Heart right ventricle (tissue), 16 donors: ENCODE measurements around the gene CYP4A22. TPM values are rescaled to one million over a fixed set of nuclear protein-coding genes. Genes with fewer than 3 reads are reported as not detected.

Experiments used
- ATAC-seq, 8 donors: fragments of 200-7000 bp; cut with Tn5 transposase; one replicate each; pipeline ENCODE4 v1.9.1; 2020; ENCODE audit warnings: mild to moderate bottlenecking in 8 of 8, moderate library complexity in 8 of 8, moderate number of reproducible peaks in 1 of 8
- DNase-seq, 2 donors: peaks; one replicate each; pipeline ENCODE4 v3.0.0-alpha.2; 2020
- H3K27ac ChIP-seq, 10 donors: fragments of 200-600 bp; sonication (generic) in 2 of 10; one replicate each; pipeline versions ENCODE4 v1.5.0 to v1.8.0; 2020 to 2022; ENCODE audit warnings: mild to moderate bottlenecking in 3 of 10
- H3K27me3 ChIP-seq, 7 donors: fragments of 200-600 bp; one replicate each; pipeline ENCODE4 v1.8.0; 2021 to 2022; ENCODE audit warnings: mild to moderate bottlenecking in 2 of 7
- H3K36me3 ChIP-seq, 9 donors: fragments of 200-600 bp; sonication (generic) in 1 of 9; one replicate each; pipeline versions ENCODE4 v1.5.0 to v1.8.0; 2020 to 2022; ENCODE audit warnings: mild to moderate bottlenecking in 2 of 9
- H3K4me1 ChIP-seq, 9 donors: fragments of 200-600 bp; sonication (generic) in 1 of 9; one replicate each; pipeline versions ENCODE4 v1.5.0 to v1.8.0; 2020 to 2022; ENCODE audit warnings: mild to moderate bottlenecking in 4 of 9
- H3K4me3 ChIP-seq, 10 donors: fragments of 200-600 bp; sonication (generic) in 2 of 10; one replicate each; pipeline versions ENCODE4 v1.5.0 to v1.8.0; 2020 to 2022; ENCODE audit warnings: mild to moderate bottlenecking in 7 of 10, moderate library complexity in 2 of 10
- H3K9me3 ChIP-seq, 11 donors: fragments of 200-600 bp in 10 of 11; sonication (generic) in 2 of 11; one replicate each; pipeline versions ENCODE4 v1.5.0 to v1.8.0; 2013 to 2022; ENCODE audit warnings: mild to moderate bottlenecking in 2 of 11, control low read depth in 1 of 11, moderate library complexity in 1 of 11
- WGBS, 2 donors: extraction: QIAGEN DNeasy Blood & Tissue Kit; methylation state at CpG; one replicate each; pipeline ENCODE4 v1.1.7; 2013; ENCODE audit warnings: inconsistent platforms in 1 of 2; 5-methylcytosine and 5-hydroxymethylcytosine counted together
- intact Hi-C, 10 donors: fragments of 100-400 bp; cut with DNase I; formaldehyde crosslinking; loops; one replicate each; pipeline versions ENCODE4 v1.11.1 to v1.14.2; 2022
- polyA plus RNA-seq, 2 donors: library from polyadenylated mRNA; stranded (reverse); fragments of 200-250 nt; gene quantifications; one replicate each; pipeline ENCODE4 v1.2.3, GENCODE V29; 2013
- total RNA-seq, 10 donors: library from RNA; stranded (reverse); fragmentation: NEBNext Ultra II Directional in 3 of 10; extraction: Animal tissue kit (Norgen Biotek cat#: 25700) in 3 of 10; gene quantifications; one replicate each; pipeline versions ENCODE4 v1.2.1 to v1.2.4, GENCODE V29; 2021 to 2023
- TF ChIP-seq, protein P1 (sequence below), 9 donors: fragments of 200-600 bp; sonication (generic) in 2 of 9; IDR thresholded peaks; one replicate each; pipeline versions ENCODE4 v1.5.0 to v1.8.0; 2021 to 2022; ENCODE audit warnings: antibody characterized with exemption in 9 of 9, mild to moderate bottlenecking in 5 of 9, moderate library complexity in 1 of 9
- donor health status: Arrhythmogenic right ventricular cardiomyopathy.
- donor health status: ischemic (EF 13 %, LVEDD 7.1; RV severe dilation, severe dysfunction).
- donor health status: healthy with polysubstance abuse.
- donor health status: DM: no; HTN: yes; CAD: no.
- donor health status: DM: no; HTN: no; CAD: no.
- donor health status: ischemic (EF 25% LVEDD 6.9; RV normal size, moderate dysfunction).
- donor health status: ischemic (EF 25% LVEDD 5.7; RV mildly dilated, moderate dysfunction).
- donor health status: healthy.
- donor health status: DM: yes; HTN: yes; CAD: no.
- donor health status: Ischemic cardiomyopathy.
- donor health status: ischemic (EF 35%, LVEDD 5.7; RV mildly dilated, moderate dysfunction).
- donor health status: nonischemic (EF 11% LVEDD 7.7; RV severe dilation, severe dysfunction).
- donor health status: DM: yes; HTN: yes; CAD: no.
- donor health status: PGD.
- donor health status: ischemic (EF 29% LVEDD 5.4; RV normal size, mild dysfunction).
- donor health status: nonischemic (EF 23%, LVEDD 6.1; RV moderate dilation, normal function).

The CYP4A22 gene
- total and polyA plus RNA-seq, 12 donors: not detected

- peaks cover 0 to 7% (median 0%) of the 10 kb centered on the region in 11 donors for H3K9me3 ChIP-seq
- DNase-seq (no peak), ATAC-seq (no peak)
- H3K4me1 ChIP-seq: no peaks in the 10 kb centered on the region
- intact Hi-C loops: no loop called here
- no peak overlapping the region for H3K27ac ChIP-seq
- H3K36me3 ChIP-seq: no peaks in the 10 kb centered on the region
- no peak overlapping the region for H3K4me3 ChIP-seq
- no peaks in the 10 kb centered on the region for H3K27me3 ChIP-seq
- TF ChIP-seq, protein P1, sequence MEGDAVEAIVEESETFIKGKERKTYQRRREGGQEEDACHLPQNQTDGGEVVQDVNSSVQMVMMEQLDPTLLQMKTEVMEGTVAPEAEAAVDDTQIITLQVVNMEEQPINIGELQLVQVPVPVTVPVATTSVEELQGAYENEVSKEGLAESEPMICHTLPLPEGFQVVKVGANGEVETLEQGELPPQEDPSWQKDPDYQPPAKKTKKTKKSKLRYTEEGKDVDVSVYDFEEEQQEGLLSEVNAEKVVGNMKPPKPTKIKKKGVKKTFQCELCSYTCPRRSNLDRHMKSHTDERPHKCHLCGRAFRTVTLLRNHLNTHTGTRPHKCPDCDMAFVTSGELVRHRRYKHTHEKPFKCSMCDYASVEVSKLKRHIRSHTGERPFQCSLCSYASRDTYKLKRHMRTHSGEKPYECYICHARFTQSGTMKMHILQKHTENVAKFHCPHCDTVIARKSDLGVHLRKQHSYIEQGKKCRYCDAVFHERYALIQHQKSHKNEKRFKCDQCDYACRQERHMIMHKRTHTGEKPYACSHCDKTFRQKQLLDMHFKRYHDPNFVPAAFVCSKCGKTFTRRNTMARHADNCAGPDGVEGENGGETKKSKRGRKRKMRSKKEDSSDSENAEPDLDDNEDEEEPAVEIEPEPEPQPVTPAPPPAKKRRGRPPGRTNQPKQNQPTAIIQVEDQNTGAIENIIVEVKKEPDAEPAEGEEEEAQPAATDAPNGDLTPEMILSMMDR (IDR thresholded peaks at IDR 0.05): no peak
These were observed 23.5 kb downstream of the CYP4A22 start for GRCh38 chr1:47160716-47161115.

DNA sequence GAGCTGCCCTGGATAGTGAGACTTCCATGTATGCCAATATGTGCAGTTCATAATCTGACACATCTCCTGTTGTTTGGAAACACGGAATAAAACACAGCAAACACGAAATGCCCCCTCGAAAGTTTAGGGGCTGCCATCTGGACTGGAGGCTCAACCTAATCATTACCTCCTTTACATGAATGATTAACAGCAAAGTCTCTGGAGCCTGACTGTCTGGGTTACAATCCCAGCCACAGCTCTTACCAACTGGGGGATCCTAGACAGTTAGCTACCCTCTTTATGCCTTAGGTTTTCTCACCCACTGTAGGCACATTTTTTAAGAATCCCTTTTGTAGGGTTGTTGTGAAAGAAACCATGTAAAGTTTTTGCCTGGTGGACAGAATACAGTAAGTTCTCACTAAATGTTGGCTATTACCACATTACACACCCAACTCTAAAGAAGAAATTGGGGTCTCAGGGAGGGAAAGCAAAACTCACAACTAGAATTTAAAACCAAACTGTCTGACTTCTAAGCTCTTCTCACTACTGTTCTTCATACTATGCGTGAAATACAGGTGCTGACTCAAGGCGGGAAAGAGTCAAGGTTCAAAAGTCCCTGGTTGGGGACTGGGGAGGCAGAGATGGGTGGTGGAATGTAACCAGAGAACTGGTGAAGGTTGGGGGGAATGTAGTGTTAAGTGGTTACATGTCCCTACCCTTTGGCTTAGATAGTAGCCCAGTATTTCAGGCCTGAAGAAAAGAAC lies 24.2 kb downstream of the CYP4A22 start:
- H3K4me1 ChIP-seq: no peaks in the 10 kb centered on the region
- H3K36me3 ChIP-seq: no peaks in the 10 kb centered on the region
- H3K4me3 ChIP-seq: no peak overlapping the region
- peaks cover 0 to 12% (median 0%) of the 10 kb centered on the region in 11 donors for H3K9me3 ChIP-seq
- 66 to 71% methylated on average over 5 of the region's 5 CpGs for WGBS, 2 donors
- TF ChIP-seq, protein P1 (IDR thresholded peaks at IDR 0.05): no peak
- H3K27ac ChIP-seq: no peak overlapping the region
- intact Hi-C loops: no loop called here
- ATAC-seq: no peak
- DNase-seq: no peak
- H3K27me3 ChIP-seq: no peaks in the 10 kb centered on the region

DNA sequence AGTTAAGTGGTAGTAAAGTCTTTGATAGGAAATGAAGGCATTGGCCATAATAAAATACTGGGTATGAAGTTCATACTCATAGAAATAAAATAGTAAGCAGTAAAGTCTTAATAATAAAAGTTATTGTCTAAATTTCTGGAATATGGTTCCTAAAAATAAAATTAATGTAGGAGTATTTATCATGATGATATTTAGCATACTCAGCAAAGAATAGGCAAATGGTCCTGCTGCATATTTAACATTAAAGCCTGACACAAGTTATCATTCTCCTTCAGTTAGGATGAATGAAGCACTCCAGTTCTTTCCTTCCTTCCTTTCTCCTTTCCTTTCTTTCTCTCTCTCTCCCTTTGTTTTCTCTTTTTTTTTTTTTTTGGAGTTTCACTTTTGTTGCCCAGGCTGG lies 27.3 kb downstream of the CYP4A22 start:
- TF ChIP-seq, protein P1 (IDR thresholded peaks at IDR 0.05): no peak
- no peaks in the 10 kb centered on the region for H3K4me1 ChIP-seq
- intact Hi-C loops: no loop called here
- H3K27ac ChIP-seq: no peak overlapping the region
- no peaks in the 10 kb centered on the region for H3K27me3 ChIP-seq
- H3K4me3 ChIP-seq: no peak overlapping the region
- H3K9me3 ChIP-seq: peaks cover 0 to 12% (median 0%) of the 10 kb centered on the region in 11 donors
- H3K36me3 ChIP-seq: no peaks in the 10 kb centered on the region
- DNase-seq (no peak), ATAC-seq (no peak)

GRCh38 chr1:47172782-47173181 lies 35.5 kb downstream of the CYP4A22 start:
- no peak for ATAC-seq
- intact Hi-C loops: loop anchor here in 3 of 10 donors (5.0 to 10.0 kb wide), 2 partner anchors 425 to 428 kb away; no protein-coding TSS in a partner anchor
- Histone ChIP-seq H3K27ac (no peak overlapping the region), H3K4me1 (peaks cover 0 to 4% (median 0%) of the 10 kb centered on the region in 9 donors), H3K9me3 (peaks cover 0 to 10% (median 0%) of the 10 kb centered on the region in 11 donors), H3K36me3 (no peaks in the 10 kb centered on the region), H3K27me3 (peaks cover 0 to 12% (median 4%) of the 10 kb centered on the region in 7 donors), H3K4me3 (no peak overlapping the region)
- TF ChIP-seq, protein P1 (IDR thresholded peaks at IDR 0.05): no peak
- no peak for DNase-seq
- WGBS, 2 donors: 81 to 85% methylated on average over 5 of the region's 5 CpGs
